Measurements from ENCODE around the gene CFDP1. TPM values are rescaled to one million over a fixed set of nuclear protein-coding genes. Genes with fewer than 3 reads are reported as not detected.

The CFDP1 gene
- total and polyA plus RNA-seq, 2 of the 13 experiments (the other 11 are each of a cell fraction or from before 2014, with no cell fraction given), result 78.6 to 153 TPM

DNA sequence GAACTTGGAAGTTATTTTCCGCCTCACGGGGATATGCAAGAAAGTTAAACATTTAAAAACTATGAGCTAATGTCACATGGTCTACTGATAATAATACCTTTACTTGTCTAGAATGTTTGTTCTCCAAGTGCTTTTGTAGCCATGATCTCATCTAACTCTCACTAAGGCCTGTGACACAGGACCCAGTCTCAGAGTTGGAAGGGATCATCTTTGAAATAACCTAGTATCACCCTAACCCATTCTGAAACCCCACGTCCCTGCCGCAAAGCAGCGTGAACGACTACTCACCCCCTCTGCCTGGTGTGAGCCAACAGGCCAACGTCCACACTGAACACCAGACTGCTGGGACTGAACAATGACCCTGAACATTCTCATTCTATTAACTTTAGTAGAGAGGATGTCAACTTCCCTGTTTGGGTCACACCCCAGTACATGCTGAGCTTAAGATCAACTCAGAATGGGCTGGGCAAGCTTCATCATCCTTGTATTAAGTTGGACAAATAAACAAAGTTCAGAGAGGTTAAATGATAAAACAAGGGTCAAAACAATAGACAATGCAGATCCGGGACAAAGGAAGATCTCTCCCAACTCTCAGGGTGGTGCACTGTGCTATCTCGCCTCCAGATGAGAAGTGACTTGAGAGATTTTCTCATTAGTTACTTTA, 127.1 kb downstream of the CFDP1 start (continued):
- TF ChIP-seq, protein P1, sequence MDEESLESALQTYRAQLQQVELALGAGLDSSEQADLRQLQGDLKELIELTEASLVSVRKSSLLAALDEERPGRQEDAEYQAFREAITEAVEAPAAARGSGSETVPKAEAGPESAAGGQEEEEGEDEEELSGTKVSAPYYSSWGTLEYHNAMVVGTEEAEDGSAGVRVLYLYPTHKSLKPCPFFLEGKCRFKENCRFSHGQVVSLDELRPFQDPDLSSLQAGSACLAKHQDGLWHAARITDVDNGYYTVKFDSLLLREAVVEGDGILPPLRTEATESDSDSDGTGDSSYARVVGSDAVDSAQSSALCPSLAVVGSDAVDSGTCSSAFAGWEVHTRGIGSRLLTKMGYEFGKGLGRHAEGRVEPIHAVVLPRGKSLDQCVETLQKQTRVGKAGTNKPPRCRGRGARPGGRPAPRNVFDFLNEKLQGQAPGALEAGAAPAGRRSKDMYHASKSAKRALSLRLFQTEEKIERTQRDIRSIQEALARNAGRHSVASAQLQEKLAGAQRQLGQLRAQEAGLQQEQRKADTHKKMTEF (CRISPR knock-in tag; IDR thresholded peaks at IDR 0.05), result peak; percentile 36; the same call in 1 of the 2 replicates
- peak; percentile 97 for TF ChIP-seq HNF4A (CRISPR knock-in tag; IDR thresholded peaks at IDR 0.05)
- TF ChIP-seq, protein P2, sequence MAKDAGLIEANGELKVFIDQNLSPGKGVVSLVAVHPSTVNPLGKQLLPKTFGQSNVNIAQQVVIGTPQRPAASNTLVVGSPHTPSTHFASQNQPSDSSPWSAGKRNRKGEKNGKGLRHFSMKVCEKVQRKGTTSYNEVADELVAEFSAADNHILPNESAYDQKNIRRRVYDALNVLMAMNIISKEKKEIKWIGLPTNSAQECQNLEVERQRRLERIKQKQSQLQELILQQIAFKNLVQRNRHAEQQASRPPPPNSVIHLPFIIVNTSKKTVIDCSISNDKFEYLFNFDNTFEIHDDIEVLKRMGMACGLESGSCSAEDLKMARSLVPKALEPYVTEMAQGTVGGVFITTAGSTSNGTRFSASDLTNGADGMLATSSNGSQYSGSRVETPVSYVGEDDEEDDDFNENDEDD (CRISPR knock-in tag; IDR thresholded peaks at IDR 0.05; ENCODE audit: borderline replicate concordance), result peak; percentile 26; the same call in 1 of the 2 replicates
- 0 out of 2 replicates have a peak, but pooled peaks have one; percentile 34 for TF ChIP-seq RELA (CRISPR knock-in tag; IDR thresholded peaks at IDR 0.05)
- no peak for TF ChIP-seq XBP1 (CRISPR knock-in tag; IDR thresholded peaks at IDR 0.05)
- peak; percentile 97 for TF ChIP-seq NR2F6 (IDR thresholded peaks at IDR 0.05)
- TF ChIP-seq NR2F6 (CRISPR knock-in tag; IDR thresholded peaks at IDR 0.05), result peak; percentile 92; the same call in 1 of the 2 replicates
- no peak for TF ChIP-seq NONO (IDR thresholded peaks at IDR 0.05)
- peak; percentile 45; the same call in 1 of the 2 replicates for TF ChIP-seq NONO (CRISPR knock-in tag; conservative IDR thresholded peaks at IDR 0.05)
- no peak for TF ChIP-seq ZNF709 (CRISPR knock-in tag; IDR thresholded peaks at IDR 0.05)
- TF ChIP-seq, protein P3, sequence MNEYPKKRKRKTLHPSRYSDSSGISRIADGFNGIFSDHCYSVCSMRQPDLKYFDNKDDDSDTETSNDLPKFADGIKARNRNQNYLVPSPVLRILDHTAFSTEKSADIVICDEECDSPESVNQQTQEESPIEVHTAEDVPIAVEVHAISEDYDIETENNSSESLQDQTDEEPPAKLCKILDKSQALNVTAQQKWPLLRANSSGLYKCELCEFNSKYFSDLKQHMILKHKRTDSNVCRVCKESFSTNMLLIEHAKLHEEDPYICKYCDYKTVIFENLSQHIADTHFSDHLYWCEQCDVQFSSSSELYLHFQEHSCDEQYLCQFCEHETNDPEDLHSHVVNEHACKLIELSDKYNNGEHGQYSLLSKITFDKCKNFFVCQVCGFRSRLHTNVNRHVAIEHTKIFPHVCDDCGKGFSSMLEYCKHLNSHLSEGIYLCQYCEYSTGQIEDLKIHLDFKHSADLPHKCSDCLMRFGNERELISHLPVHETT (CRISPR knock-in tag; conservative IDR thresholded peaks at IDR 0.05), result no peak
- 0 out of 2 replicates have a peak, but pooled peaks have one; percentile 69 for TF ChIP-seq SNAPC2 (CRISPR knock-in tag; IDR thresholded peaks at IDR 0.05)
- peak; percentile 11 for TF ChIP-seq STAG1 (CRISPR knock-in tag; IDR thresholded peaks at IDR 0.05)
- TF ChIP-seq, protein P4, sequence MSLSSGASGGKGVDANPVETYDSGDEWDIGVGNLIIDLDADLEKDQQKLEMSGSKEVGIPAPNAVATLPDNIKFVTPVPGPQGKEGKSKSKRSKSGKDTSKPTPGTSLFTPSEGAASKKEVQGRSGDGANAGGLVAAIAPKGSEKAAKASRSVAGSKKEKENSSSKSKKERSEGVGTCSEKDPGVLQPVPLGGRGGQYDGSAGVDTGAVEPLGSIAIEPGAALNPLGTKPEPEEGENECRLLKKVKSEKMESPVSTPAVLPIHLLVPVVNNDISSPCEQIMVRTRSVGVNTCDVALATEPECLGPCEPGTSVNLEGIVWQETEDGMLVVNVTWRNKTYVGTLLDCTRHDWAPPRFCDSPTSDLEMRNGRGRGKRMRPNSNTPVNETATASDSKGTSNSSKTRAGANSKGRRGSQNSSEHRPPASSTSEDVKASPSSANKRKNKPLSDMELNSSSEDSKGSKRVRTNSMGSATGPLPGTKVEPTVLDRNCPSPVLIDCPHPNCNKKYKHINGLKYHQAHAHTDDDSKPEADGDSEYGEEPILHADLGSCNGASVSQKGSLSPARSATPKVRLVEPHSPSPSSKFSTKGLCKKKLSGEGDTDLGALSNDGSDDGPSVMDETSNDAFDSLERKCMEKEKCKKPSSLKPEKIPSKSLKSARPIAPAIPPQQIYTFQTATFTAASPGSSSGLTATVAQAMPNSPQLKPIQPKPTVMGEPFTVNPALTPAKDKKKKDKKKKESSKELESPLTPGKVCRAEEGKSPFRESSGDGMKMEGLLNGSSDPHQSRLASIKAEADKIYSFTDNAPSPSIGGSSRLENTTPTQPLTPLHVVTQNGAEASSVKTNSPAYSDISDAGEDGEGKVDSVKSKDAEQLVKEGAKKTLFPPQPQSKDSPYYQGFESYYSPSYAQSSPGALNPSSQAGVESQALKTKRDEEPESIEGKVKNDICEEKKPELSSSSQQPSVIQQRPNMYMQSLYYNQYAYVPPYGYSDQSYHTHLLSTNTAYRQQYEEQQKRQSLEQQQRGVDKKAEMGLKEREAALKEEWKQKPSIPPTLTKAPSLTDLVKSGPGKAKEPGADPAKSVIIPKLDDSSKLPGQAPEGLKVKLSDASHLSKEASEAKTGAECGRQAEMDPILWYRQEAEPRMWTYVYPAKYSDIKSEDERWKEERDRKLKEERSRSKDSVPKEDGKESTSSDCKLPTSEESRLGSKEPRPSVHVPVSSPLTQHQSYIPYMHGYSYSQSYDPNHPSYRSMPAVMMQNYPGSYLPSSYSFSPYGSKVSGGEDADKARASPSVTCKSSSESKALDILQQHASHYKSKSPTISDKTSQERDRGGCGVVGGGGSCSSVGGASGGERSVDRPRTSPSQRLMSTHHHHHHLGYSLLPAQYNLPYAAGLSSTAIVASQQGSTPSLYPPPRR (CRISPR knock-in tag; IDR thresholded peaks at IDR 0.05; ENCODE audit: borderline replicate concordance), result peak; percentile 90
- TF ChIP-seq ARHGAP35 (CRISPR knock-in tag; IDR thresholded peaks at IDR 0.05; ENCODE audit: borderline replicate concordance), result 0 out of 2 replicates have a peak, but pooled peaks have one; percentile 42
- peak; percentile 91; the same call in 1 of the 2 replicates for TF ChIP-seq ZSCAN9 (CRISPR knock-in tag; IDR thresholded peaks at IDR 0.05; ENCODE audit: borderline replicate concordance)
- TF ChIP-seq ZNF761 (CRISPR knock-in tag; conservative IDR thresholded peaks at IDR 0.05), result 0 out of 2 replicates have a peak, but pooled peaks have one; percentile 37
- peak; percentile 90 for TF ChIP-seq SAP130 (CRISPR knock-in tag; IDR thresholded peaks at IDR 0.05; ENCODE audit: low read depth)
- peak; percentile 79 for TF ChIP-seq CREM (IDR thresholded peaks at IDR 0.05)
- no peak for TF ChIP-seq CREM (CRISPR knock-in tag; IDR thresholded peaks at IDR 0.05)

Measured in HepG2 (cell line).